GM21515 (cell line): Measurements from ENCODE around the gene KCNG2.

Experiments
- ATAC-seq: cut with Tn5 transposase; IDR thresholded peaks from one replicate; pipeline ENCODE4 v1.9.1; 2021; ENCODE audit not compliant: unreplicated experiment

KCNG2 gene

GRCh38 chr18:79798346-79798998, 734 bp downstream of the KCNG2 start:
- no peak for ATAC-seq

- no peak for ATAC-seq
These were observed 1.2 kb downstream of the KCNG2 start for GRCh38 chr18:79798999-79799370.

DNA sequence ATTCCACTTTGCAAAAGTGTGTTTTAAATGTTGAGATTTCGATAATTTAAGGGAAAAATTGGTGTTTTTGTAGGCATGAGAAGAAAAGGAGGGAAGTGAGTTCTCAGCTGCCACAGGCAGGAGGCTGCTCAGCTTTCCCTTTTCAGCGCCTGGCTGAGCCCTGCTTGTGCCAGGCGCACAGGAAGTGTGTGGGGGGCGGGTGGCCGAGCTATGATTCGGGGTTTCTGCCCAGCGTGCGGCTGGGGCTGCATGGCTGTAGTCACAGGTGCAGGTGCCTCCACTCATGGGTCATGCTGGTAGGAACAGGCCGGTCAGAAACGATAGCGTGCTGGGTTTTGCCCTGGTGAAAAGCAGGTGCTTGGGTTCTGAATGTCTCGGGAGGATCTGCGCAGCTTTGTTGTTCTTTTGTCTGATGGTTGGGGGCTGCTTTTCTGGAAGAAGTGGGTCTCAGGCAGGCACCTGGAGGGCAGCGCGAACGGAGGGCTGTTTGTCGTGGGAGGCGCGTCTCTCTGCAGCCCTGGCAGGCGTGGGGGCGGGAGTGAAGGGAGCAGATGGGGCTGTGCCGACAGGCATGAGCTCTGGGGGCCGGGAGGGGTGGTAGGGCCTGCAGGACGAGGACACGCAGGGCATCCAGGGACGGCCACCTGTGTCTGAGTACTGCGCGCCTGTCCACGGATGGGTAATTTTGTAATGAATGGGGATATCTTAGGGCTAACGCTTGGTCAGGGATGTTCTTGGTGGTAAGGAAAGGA, 2.1 kb downstream of the KCNG2 start:
- ATAC-seq: no peak

GRCh38 chr18:79800371-79801180, 2.8 kb downstream of the KCNG2 start:
- ATAC-seq: no peak

- no peak for ATAC-seq
These were observed 3.5 kb downstream of the KCNG2 start for GRCh38 chr18:79801217-79801616.

GRCh38 chr18:79801641-79802040, 3.9 kb downstream of the KCNG2 start:
- ATAC-seq: no peak

GRCh38 chr18:79802298-79802697, 4.6 kb downstream of the KCNG2 start:
- ATAC-seq: no peak

- ATAC-seq: no peak
These were observed 5.9 kb downstream of the KCNG2 start for GRCh38 chr18:79803611-79804051.

DNA sequence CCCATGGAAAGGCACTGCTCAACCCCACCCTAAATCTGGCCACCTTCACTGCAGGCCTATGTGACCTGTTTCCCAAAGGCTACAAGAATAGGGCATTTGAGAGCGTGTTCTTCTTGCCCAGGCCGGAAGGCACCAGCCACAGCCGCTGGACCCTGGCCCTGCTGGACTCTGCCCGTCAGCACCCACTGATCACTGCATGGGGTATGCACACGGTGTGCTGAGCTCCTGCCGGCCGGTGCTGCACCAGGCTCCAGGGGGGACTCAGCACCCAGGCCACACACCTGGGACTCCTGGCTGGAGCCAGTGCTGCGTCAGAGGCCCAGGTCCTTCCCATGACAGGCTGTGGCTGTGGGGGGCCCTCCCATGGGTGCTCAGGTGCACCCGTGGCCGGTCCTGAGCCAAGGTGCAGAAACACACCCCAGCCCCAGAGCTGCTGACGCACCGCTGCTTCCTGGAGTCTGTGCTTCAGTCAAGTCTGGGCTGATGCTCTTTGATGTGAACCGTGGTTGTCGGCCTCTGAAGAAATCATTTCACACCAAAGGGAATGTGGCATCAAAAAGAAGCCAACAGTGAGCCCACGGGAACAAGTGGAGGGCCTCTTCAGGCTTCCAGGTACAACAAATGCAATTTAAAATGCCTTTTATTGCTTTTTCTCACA, 6.5 kb downstream of the KCNG2 start:
- ATAC-seq: no peak

GRCh38 chr18:79805211-79805887, 7.6 kb downstream of the KCNG2 start:
- ATAC-seq: no peak

- ATAC-seq: no peak
These were observed 8.3 kb downstream of the KCNG2 start for GRCh38 chr18:79805926-79806487.

- no peak for ATAC-seq
These were observed 9.5 kb downstream of the KCNG2 start for GRCh38 chr18:79806976-79807841.

DNA sequence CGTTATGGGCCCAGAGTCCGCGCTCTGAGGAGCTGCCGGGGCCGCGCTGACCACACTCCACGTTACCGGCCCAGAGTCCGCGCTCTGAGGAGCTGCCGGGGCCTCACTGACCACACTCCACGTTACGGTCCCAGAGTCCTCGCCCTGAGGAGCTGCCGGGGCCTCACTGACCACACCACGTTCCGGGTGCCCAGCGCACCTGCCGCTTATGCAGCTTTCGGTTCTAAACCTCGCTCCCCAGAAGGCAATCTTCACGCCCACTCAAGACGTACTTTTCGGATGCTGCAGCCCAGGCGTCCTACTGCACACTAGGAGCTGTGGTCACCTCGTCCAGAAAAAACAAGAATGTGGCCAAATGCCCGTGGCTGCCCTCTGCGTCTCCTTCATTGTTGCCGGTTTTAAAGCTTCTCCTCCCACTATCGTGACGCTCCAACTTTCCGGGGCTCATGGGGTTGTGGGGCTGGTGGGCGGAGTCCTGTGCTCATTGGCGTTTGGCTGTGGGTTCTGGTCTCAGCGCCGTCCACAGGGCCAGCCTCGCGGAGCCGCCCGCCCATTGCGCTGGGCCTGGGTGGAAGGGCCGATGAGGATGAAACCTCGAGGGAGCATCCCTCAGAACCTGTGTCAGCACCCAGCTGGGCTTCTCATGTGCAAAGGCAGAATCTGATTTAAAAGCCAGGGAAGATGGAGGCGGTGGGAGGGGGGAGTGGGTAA, 11.9 kb downstream of the KCNG2 start:
- ATAC-seq: no peak

GRCh38 chr18:79812052-79812451, 14.3 kb downstream of the KCNG2 start:
- no peak for ATAC-seq

DNA sequence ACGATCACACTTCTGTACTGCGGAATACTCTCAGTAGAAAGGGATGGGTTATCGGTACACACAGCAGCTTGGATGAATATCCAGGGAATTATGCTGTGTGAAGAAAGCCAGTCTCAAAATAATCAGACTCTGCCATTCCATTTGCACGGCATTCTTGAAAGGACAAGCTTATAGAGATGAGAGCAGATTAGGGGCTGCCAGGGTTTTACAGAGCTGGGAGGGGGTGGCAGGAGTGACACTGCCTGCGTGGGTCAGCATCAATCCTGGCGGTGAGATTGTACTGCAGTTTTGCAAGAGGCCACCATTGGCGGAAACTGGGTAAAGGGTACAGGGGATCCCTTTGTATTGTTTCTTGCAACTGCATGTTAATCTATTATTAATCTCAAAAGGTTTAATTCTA, 16.6 kb downstream of the KCNG2 start:
- no peak for ATAC-seq

GRCh38 chr18:79815657-79816056, 17.9 kb downstream of the KCNG2 start:
- ATAC-seq: no peak

DNA sequence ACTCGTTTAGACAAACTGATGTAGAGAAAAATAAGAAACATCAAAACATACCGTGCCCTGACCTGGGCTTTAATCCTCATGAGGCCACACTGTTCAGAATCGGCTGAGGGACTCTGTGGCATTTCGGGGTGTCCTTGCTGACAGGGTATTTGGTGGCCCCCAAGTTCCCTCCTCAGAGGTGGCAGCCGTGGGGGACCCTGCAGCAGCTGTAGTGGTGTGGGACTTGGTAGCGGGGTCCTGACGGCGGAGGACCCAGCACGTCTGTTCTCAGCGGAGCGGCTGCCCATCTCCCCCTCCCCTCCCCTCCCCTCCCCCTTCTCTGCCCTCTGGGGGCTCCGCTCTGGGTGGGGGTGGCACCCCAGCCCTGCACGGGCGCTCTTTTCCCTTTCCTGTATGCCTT, 18.4 kb downstream of the KCNG2 start:
- ATAC-seq: no peak

DNA sequence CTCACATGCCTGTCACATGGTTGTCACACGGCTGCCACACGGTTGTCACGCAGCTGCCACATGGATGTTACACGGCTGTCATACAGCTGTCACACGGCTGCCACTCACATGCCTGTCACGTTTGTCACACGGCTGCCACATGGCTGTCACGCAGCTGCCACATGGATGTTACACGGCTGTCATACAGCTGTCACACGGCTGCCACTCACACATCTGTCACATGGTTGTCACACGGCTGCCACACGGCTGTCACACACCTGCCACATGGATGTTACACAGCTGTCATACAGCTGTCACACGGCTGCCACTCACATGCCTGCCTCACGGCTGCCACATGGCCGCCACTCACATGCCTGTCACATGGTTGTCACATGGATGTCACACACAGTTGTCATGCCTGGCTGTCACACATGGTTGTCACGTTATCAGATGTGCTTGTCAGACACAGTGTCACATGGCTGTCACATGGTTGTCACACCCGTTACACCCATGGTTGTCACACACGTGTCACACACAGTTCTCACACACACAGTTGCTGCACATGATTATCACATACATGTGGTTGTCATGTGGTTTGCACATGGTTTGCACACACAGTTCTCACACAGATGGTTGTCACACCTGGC, 19.4 kb downstream of the KCNG2 start:
- no peak for ATAC-seq
